ENCODE data around the gene C14orf119.

Gene C14orf119

GRCh38 chr14:23062002-23062401 is 33.3 kb upstream of the C14orf119 start:
- no peak for DNase-seq

- no peak for DNase-seq
Observed at GRCh38 chr14:23063601-23064000, 31.7 kb upstream of the C14orf119 start.

- no peak for DNase-seq
Observed at GRCh38 chr14:23066368-23066767, 28.9 kb upstream of the C14orf119 start.

- no peak for DNase-seq
Observed at GRCh38 chr14:23066855-23067744, 28.2 kb upstream of the C14orf119 start.

- no peak for DNase-seq
Observed at GRCh38 chr14:23067847-23068788, 27.2 kb upstream of the C14orf119 start.

GRCh38 chr14:23068789-23069412 is 26.4 kb upstream of the C14orf119 start:
- no peak for DNase-seq

- no peak for DNase-seq
Observed at GRCh38 chr14:23069413-23069806, 25.9 kb upstream of the C14orf119 start.

- DNase-seq: no peak
Observed at GRCh38 chr14:23070262-23071129, 24.8 kb upstream of the C14orf119 start.

GRCh38 chr14:23071244-23071920 is 23.9 kb upstream of the C14orf119 start:
- DNase-seq: no peak

GRCh38 chr14:23071921-23072539 is 23.3 kb upstream of the C14orf119 start:
- DNase-seq: no peak

GRCh38 chr14:23074906-23075305 is 20.4 kb upstream of the C14orf119 start:
- DNase-seq: no peak

GRCh38 chr14:23076785-23077408 is 18.4 kb upstream of the C14orf119 start:
- no peak for DNase-seq

- DNase-seq: no peak
Observed at GRCh38 chr14:23077962-23078361, 17.3 kb upstream of the C14orf119 start.

- no peak for DNase-seq
Observed at GRCh38 chr14:23078692-23079116, 16.6 kb upstream of the C14orf119 start.

- no peak for DNase-seq
Observed at GRCh38 chr14:23079716-23080115, 15.6 kb upstream of the C14orf119 start.

GRCh38 chr14:23080474-23080873 is 14.8 kb upstream of the C14orf119 start:
- DNase-seq: no peak

GRCh38 chr14:23085458-23085857 is 9.8 kb upstream of the C14orf119 start:
- DNase-seq: no peak

- no peak for DNase-seq
Observed at GRCh38 chr14:23086565-23086964, 8.7 kb upstream of the C14orf119 start.

GRCh38 chr14:23089498-23090253 is 5.6 kb upstream of the C14orf119 start:
- DNase-seq: no peak

- DNase-seq: no peak
Observed at GRCh38 chr14:23090254-23090636, 5.1 kb upstream of the C14orf119 start.

All from NCI-H2081 treated with DMSO at 0.1 percent for 48 hours (cell line).